H9 (cell line): ENCODE results near the gene RAB15. TPM values are rescaled to one million over a fixed set of nuclear protein-coding genes. Genes with fewer than 3 reads are reported as not detected.

ENCODE experiments used
- DNase-seq: peaks from one replicate; pipeline ENCODE4 v3.0.0-alpha.2; 2017
- H2AFZ ChIP-seq: one replicate; pipeline ENCODE4 v1.6.1; 2013; ENCODE audit warnings: mild to moderate bottlenecking, low read length, control low read depth, moderate library complexity
- H2AK5ac ChIP-seq: 2 replicates; pipeline ENCODE4 v1.6.1; 2013; ENCODE audit warnings: low read length, control low read depth, mixed read lengths; ENCODE audit not compliant: insufficient read length
- H2BK120ac ChIP-seq: one replicate; pipeline ENCODE4 v1.6.1; 2013; ENCODE audit warnings: low read depth, mild to moderate bottlenecking, low read length, control low read depth, inconsistent platforms; ENCODE audit not compliant: poor library complexity, severe bottlenecking
- H2BK12ac ChIP-seq: 2 replicates; pipeline ENCODE4 v1.6.1; 2013; ENCODE audit warnings: low read length, control low read depth, mixed read lengths, low read depth; ENCODE audit not compliant: insufficient read length
- H2BK15ac ChIP-seq: 2 replicates; pipeline ENCODE4 v1.6.1; 2013; ENCODE audit warnings: low read depth, low read length, control low read depth
- H2BK20ac ChIP-seq: one replicate; pipeline ENCODE4 v1.6.1; 2013; ENCODE audit warnings: low read depth, mild to moderate bottlenecking, low read length, control low read depth, inconsistent platforms; ENCODE audit not compliant: poor library complexity, severe bottlenecking
- H2BK5ac ChIP-seq: 2 replicates; pipeline ENCODE4 v1.6.1; 2013; ENCODE audit warnings: low read length, control low read depth, mixed read lengths; ENCODE audit not compliant: insufficient read length
- H3K14ac ChIP-seq: 2 replicates; pipeline ENCODE4 v1.6.1; 2013; ENCODE audit warnings: low read length, control low read depth; ENCODE audit not compliant: insufficient read depth
- H3K18ac ChIP-seq: 2 replicates; pipeline ENCODE4 v1.6.1; 2013; ENCODE audit warnings: low read depth, mild to moderate bottlenecking, mixed read lengths, low read length, control low read depth; ENCODE audit not compliant: insufficient read length
- H3K23ac ChIP-seq: 2 replicates; pipeline ENCODE4 v1.6.1; 2013; ENCODE audit warnings: low read length, control low read depth, mixed read lengths, low read depth; ENCODE audit not compliant: insufficient read length
- H3K23me2 ChIP-seq: 2 replicates; pipeline ENCODE4 v1.6.1; 2013; ENCODE audit warnings: low read depth, mild to moderate bottlenecking, mixed read lengths, low read length, control low read depth; ENCODE audit not compliant: insufficient read length, poor library complexity, severe bottlenecking
- H3K27ac ChIP-seq: 2 replicates; pipeline ENCODE4 v1.5.1; 2013; ENCODE audit warnings: low read length, control low read depth, mixed read lengths, low read depth; ENCODE audit not compliant: insufficient read length
- H3K27me3 ChIP-seq: 2 replicates; pipeline ENCODE4 v1.6.1; 2013; ENCODE audit warnings: low read length, control low read depth, inconsistent platforms; ENCODE audit not compliant: insufficient read depth
- H3K4ac ChIP-seq: 2 replicates; pipeline ENCODE4 v1.6.1; 2013; ENCODE audit warnings: low read depth, mild to moderate bottlenecking, control low read depth, inconsistent platforms, low read length, moderate library complexity
- H3K4me1 ChIP-seq: 2 replicates; pipeline ENCODE4 v1.6.1; 2013; ENCODE audit warnings: low read length, control low read depth, inconsistent platforms; ENCODE audit not compliant: insufficient read depth
- H3K4me2 ChIP-seq: 2 replicates; pipeline ENCODE4 v1.6.1; 2013; ENCODE audit warnings: low read length, control low read depth, mixed read lengths; ENCODE audit not compliant: insufficient read length, insufficient read depth
- H3K56ac ChIP-seq: 2 replicates; pipeline ENCODE4 v1.6.1; 2013; ENCODE audit warnings: low read depth, mild to moderate bottlenecking, mixed read lengths, low read length, control low read depth; ENCODE audit not compliant: insufficient read length
- H3K79me1 ChIP-seq: 2 replicates; pipeline ENCODE4 v1.6.1; 2013; ENCODE audit warnings: low read depth, mild to moderate bottlenecking, moderate library complexity, low read length, control low read depth, inconsistent platforms; ENCODE audit not compliant: insufficient read depth, poor library complexity, severe bottlenecking
- H3K79me2 ChIP-seq: 2 replicates; pipeline ENCODE4 v1.6.1; 2013; ENCODE audit warnings: low read length, control low read depth, inconsistent platforms; ENCODE audit not compliant: insufficient read depth
- H3K9ac ChIP-seq: 2 replicates; pipeline ENCODE4 v1.6.1; 2013; ENCODE audit warnings: low read length, control low read depth, mixed read lengths; ENCODE audit not compliant: insufficient read length; ENCODE audit errors: extremely low read depth
- H3K9me3 ChIP-seq: one replicate; pipeline ENCODE4 v1.6.1; 2013; ENCODE audit warnings: low read depth, low read length, inconsistent platforms; ENCODE audit not compliant: control insufficient read depth
- H3T11ph ChIP-seq: one replicate; pipeline ENCODE4 v1.6.1; 2013; ENCODE audit warnings: mild to moderate bottlenecking, low read length, control low read depth, inconsistent platforms
- H4K20me1 ChIP-seq: one replicate; pipeline ENCODE4 v1.6.1; 2013; ENCODE audit not compliant: control insufficient read depth, insufficient read length, insufficient read depth
- H4K5ac ChIP-seq: 2 replicates; pipeline ENCODE4 v1.6.1; 2013; ENCODE audit warnings: low read depth, mild to moderate bottlenecking, mixed read lengths, low read length, control low read depth; ENCODE audit not compliant: insufficient read length
- H4K8ac ChIP-seq: replicated peaks from 2 replicates; pipeline ENCODE4 v1.6.1; 2013; ENCODE audit warnings: low read length, control low read depth, mixed read lengths, low read depth; ENCODE audit not compliant: insufficient read length
- H4K91ac ChIP-seq: 2 replicates; pipeline ENCODE4 v1.6.1; 2013; ENCODE audit warnings: low read depth, mild to moderate bottlenecking, moderate library complexity, mixed read lengths, low read length, control low read depth; ENCODE audit not compliant: insufficient read length
- H3K27ac Mint-ChIP-seq, 3 experiments: 2 replicates in 2 of 3; 3 replicates in 1 of 3; pipeline ENCODE4 v1.8.0; 2020 to 2021; ENCODE audit warnings: mixed read lengths in 3 of 3, mild to moderate bottlenecking in 1 of 3, moderate library complexity in 1 of 3
- H3K27me3 Mint-ChIP-seq: 2 replicates; pipeline ENCODE4 v1.8.0; 2021; ENCODE audit warnings: low read depth, mild to moderate bottlenecking, moderate library complexity, mixed read lengths
- H3K36me3 Mint-ChIP-seq, 3 experiments: 2 replicates in 2 of 3; 3 replicates in 1 of 3; pipeline ENCODE4 v1.8.0; 2020 to 2021; ENCODE audit warnings: low read depth in 3 of 3, mixed read lengths in 3 of 3; ENCODE audit not compliant: insufficient read depth in 1 of 3
- H3K4me1 Mint-ChIP-seq, 2 experiments: 2 replicates each; pipeline ENCODE4 v1.8.0; 2020; ENCODE audit warnings: mixed read lengths in 2 of 2
- H3K4me3 Mint-ChIP-seq, 2 experiments: 2 replicates in 1 of 2; 3 replicates in 1 of 2; pipeline ENCODE4 v1.8.0; 2020 to 2021; ENCODE audit warnings: mild to moderate bottlenecking in 2 of 2, mixed read lengths in 2 of 2, moderate library complexity in 1 of 2
- H3K9me3 Mint-ChIP-seq, 2 experiments: 2 replicates in 1 of 2; 3 replicates in 1 of 2; pipeline ENCODE4 v1.8.0; 2020; ENCODE audit warnings: mild to moderate bottlenecking in 2 of 2, mixed read lengths in 2 of 2, moderate library complexity in 1 of 2
- WGBS: extraction: QIAGEN DNeasy Blood & Tissue Kit; methylation state at CpG from one replicate; pipeline ENCODE4 v1.1.7; 2013; ENCODE audit warnings: missing lambda C conversion rate, low lambda C conversion rate, mixed read lengths; ENCODE audit not compliant: insufficient read length; ENCODE audit errors: extremely low coverage; 5-methylcytosine and 5-hydroxymethylcytosine counted together
- total RNA-seq: library from RNA; stranded (reverse); gene quantifications from 2 replicates; pipeline ENCODE4 v1.2.1, GENCODE V29; 2021
- TF ChIP-seq, protein P1 (sequence below): fragments of 200-600 bp; sonication (generic); conservative IDR thresholded peaks from 3 replicates; pipeline ENCODE4 v1.8.0; 2021; ENCODE audit warnings: antibody characterized with exemption, mild to moderate bottlenecking

Gene RAB15
- total RNA-seq, 1 experiment from 2014 or later = 54.3 TPM

DNA sequence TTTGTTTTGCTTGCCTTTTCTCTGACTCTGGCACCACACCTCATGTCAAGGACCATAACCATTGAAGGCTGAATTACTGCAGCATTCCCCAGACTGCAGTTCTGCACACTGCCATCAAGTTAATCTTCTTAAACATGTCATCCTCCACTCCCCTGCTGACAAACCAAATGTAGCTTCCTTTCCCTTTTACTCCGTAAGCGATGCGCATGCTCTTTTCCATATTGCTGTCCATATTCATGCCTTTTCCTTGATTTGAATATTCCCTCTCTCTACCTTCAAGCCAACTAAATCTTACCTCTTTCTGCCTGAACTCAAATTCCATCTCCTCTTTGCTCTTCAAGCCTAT, 43.1 kb downstream of the RAB15 start:
- Mint-ChIP-seq H3K27me3 (no peaks in the 10 kb centered on the region), H3K4me1 (no peaks in the 10 kb centered on the region), H3K9me3 (no peaks in the 10 kb centered on the region), H3K36me3 (peaks cover 6 to 38% (median 33%) of the 10 kb centered on the region in 3 experiments; a peak in 5 of 7 replicates), H3K4me3 (no peak overlapping the region), H3K27ac (no peak overlapping the region)
- Histone ChIP-seq H2BK15ac (no peak overlapping the region), H3K18ac (no peak overlapping the region), H3K27me3 (no peaks in the 10 kb centered on the region), H3K4me2 (no peak overlapping the region), H2AK5ac (no peak overlapping the region), H3K23ac (no peak overlapping the region), H3K9ac (no peak overlapping the region), H2AFZ (no peak overlapping the region), H3K9me3 (no peaks in the 10 kb centered on the region), H2BK5ac (no peak overlapping the region), H2BK12ac (no peak overlapping the region), H4K8ac (no peak overlapping the region), H3K27ac (no peak overlapping the region), H3K79me2 (no peaks in the 10 kb centered on the region), H3K79me1 (no peaks in the 10 kb centered on the region), H4K5ac (no peak overlapping the region), H3K4me1 (no peaks in the 10 kb centered on the region), H4K91ac (no peak overlapping the region), H4K20me1 (no peaks in the 10 kb centered on the region), H3T11ph (no peak overlapping the region), H3K14ac (no peak overlapping the region), H3K56ac (no peak overlapping the region), H2BK120ac (no peak overlapping the region), H3K4ac (no peak overlapping the region), H2BK20ac (no peak overlapping the region), H3K23me2 (no peaks in the 10 kb centered on the region)
- no peak for DNase-seq
- TF ChIP-seq, protein P1, sequence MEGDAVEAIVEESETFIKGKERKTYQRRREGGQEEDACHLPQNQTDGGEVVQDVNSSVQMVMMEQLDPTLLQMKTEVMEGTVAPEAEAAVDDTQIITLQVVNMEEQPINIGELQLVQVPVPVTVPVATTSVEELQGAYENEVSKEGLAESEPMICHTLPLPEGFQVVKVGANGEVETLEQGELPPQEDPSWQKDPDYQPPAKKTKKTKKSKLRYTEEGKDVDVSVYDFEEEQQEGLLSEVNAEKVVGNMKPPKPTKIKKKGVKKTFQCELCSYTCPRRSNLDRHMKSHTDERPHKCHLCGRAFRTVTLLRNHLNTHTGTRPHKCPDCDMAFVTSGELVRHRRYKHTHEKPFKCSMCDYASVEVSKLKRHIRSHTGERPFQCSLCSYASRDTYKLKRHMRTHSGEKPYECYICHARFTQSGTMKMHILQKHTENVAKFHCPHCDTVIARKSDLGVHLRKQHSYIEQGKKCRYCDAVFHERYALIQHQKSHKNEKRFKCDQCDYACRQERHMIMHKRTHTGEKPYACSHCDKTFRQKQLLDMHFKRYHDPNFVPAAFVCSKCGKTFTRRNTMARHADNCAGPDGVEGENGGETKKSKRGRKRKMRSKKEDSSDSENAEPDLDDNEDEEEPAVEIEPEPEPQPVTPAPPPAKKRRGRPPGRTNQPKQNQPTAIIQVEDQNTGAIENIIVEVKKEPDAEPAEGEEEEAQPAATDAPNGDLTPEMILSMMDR = no peak
- no CpG with 5 or more reads among the region's 3 CpGs for WGBS
